GM12872 (cell line): Measurements from ENCODE around the gene RUNX1.

Experiments used
- TF ChIP-seq, protein P1 (sequence below): IDR thresholded peaks from 3 replicates; pipeline ENCODE4 v1.5.1; 2011; ENCODE audit warnings: low read depth, mild to moderate bottlenecking, low read length, moderate library complexity; ENCODE audit not compliant: insufficient read depth

Gene RUNX1

GRCh38 chr21:34857874-34858273 is 191.2 kb downstream of the RUNX1 start:
- TF ChIP-seq, protein P1, sequence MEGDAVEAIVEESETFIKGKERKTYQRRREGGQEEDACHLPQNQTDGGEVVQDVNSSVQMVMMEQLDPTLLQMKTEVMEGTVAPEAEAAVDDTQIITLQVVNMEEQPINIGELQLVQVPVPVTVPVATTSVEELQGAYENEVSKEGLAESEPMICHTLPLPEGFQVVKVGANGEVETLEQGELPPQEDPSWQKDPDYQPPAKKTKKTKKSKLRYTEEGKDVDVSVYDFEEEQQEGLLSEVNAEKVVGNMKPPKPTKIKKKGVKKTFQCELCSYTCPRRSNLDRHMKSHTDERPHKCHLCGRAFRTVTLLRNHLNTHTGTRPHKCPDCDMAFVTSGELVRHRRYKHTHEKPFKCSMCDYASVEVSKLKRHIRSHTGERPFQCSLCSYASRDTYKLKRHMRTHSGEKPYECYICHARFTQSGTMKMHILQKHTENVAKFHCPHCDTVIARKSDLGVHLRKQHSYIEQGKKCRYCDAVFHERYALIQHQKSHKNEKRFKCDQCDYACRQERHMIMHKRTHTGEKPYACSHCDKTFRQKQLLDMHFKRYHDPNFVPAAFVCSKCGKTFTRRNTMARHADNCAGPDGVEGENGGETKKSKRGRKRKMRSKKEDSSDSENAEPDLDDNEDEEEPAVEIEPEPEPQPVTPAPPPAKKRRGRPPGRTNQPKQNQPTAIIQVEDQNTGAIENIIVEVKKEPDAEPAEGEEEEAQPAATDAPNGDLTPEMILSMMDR, result peak; percentile 42; the same call in 1 of the 3 replicates

- TF ChIP-seq, protein P1, result no peak
Measured at GRCh38 chr21:34857122-34857713, 191.9 kb downstream of the RUNX1 start.

GRCh38 chr21:34852448-34852847 is 196.7 kb downstream of the RUNX1 start:
- TF ChIP-seq, protein P1, result no peak

GRCh38 chr21:34850166-34850690 is 198.9 kb downstream of the RUNX1 start:
- TF ChIP-seq, protein P1, result no peak

DNA sequence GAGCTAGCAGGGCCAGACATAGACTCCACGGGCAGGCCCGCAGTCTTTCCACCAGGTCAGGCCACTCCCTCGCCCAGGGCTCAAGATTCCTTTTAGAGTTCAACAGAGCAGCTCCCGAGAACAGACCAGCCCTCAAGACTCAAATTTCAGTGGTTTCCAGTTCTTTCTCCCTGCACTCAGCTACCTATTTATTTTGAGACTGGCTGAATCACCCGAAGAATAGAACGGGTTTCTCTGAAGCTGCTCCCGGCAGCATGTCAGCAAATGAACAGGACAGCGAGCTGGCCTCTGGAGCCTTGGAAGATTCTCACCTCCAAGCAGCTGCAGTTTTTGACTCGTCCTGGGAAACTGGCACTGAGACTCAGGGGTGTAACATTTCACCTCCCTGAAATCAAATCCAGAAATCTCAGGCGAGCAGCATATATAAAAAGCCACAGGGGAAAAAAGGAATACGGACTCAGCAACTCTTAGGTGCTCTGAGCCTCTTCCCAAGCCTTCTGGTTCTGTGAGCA is 202.4 kb downstream of the RUNX1 start:
- TF ChIP-seq, protein P1, result no peak

GRCh38 chr21:34845521-34846451 is 203.3 kb downstream of the RUNX1 start:
- TF ChIP-seq, protein P1, result no peak

GRCh38 chr21:34844924-34845238 is 204.2 kb downstream of the RUNX1 start:
- TF ChIP-seq, protein P1, result no peak
